C4-2B (cell line): Measurements from ENCODE around the gene NEU4.

Experiments used
- ZFX ChIP-seq: fragments of 450-650 bp; IDR thresholded peaks from 2 replicates; pipeline ENCODE4 v1.6.1; 2017
- TF ChIP-seq, protein P1 (sequence below): fragments of 450-650 bp; conservative IDR thresholded peaks from 2 replicates; pipeline ENCODE4 v1.5.1; 2017; ENCODE audit warnings: mild to moderate bottlenecking

DNA sequence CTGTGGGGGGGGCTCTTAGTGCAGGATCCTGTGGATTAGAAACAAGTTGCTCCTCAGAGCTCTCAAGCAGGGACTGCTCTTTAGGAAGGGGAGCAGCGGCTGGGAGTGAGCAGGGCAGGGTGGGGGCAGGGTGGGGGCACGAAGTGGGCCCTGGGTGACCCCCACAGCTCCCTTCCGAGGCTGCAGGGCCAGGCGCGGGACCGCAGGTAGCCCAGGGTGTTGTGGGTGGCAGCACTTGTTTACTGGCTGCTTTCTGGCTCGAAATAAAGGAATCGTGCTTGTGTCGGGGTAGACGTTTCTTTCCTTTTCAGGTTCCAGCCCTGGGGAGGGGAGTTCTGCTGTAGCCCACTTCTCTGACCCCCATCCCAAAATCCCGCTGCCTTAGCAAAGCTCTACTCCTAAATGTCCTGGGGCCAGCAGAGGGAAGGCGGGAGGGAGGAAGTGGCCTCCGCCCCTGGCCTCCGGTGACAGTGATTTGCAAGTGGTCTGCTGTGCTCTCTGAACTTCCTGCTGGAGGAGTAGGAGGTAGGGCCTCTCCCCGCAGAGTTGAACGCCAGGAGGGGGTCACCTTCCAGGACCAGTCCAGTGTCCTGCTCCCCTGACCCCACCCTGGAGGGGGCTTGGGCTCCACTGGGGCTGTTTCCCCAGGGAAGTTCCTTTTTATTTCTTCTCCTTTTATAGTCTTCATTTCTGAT is 8.3 kb downstream of the NEU4 start:
- TF ChIP-seq, protein P1, sequence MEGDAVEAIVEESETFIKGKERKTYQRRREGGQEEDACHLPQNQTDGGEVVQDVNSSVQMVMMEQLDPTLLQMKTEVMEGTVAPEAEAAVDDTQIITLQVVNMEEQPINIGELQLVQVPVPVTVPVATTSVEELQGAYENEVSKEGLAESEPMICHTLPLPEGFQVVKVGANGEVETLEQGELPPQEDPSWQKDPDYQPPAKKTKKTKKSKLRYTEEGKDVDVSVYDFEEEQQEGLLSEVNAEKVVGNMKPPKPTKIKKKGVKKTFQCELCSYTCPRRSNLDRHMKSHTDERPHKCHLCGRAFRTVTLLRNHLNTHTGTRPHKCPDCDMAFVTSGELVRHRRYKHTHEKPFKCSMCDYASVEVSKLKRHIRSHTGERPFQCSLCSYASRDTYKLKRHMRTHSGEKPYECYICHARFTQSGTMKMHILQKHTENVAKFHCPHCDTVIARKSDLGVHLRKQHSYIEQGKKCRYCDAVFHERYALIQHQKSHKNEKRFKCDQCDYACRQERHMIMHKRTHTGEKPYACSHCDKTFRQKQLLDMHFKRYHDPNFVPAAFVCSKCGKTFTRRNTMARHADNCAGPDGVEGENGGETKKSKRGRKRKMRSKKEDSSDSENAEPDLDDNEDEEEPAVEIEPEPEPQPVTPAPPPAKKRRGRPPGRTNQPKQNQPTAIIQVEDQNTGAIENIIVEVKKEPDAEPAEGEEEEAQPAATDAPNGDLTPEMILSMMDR: no peak
- no peak for TF ChIP-seq ZFX
